ENCODE data around the gene ANAPC4. TPM values are rescaled to one million over a fixed set of nuclear protein-coding genes. Genes with fewer than 3 reads are reported as not detected.
A peak's percentile ranks its signal among the peaks of the same experiment; 100 is the strongest.

ANAPC4 gene
- total RNA-seq, 1 donor from 2014 or later = 25.9 TPM

- Mint-ChIP-seq H3K9me3 (ENCODE audit: unreplicated experiment) (peaks cover 4% of the 10 kb centered on the region), H3K36me3 (ENCODE audit: unreplicated experiment) (peaks cover 3% of the 10 kb centered on the region), H3K27me3 (ENCODE audit: unreplicated experiment) (no peaks in the 10 kb centered on the region), H3K4me3 (ENCODE audit: unreplicated experiment) (no peak overlapping the region), H3K27ac (ENCODE audit: unreplicated experiment) (no peak overlapping the region), H3K4me1 (ENCODE audit: unreplicated experiment) (no peaks in the 10 kb centered on the region)
- no peak for DNase-seq (ENCODE audit: extremely low spot score, unreplicated experiment)
- no peak for TF ChIP-seq CTCF (IDR thresholded peaks at IDR 0.05)
Measured at GRCh38 chr4:25427871-25428270, 50.8 kb downstream of the ANAPC4 start.

- no peak overlapping the region for H3K4me3 Mint-ChIP-seq (ENCODE audit: unreplicated experiment)
- no peaks in the 10 kb centered on the region for H3K27me3 Mint-ChIP-seq (ENCODE audit: unreplicated experiment)
- H3K4me1 Mint-ChIP-seq (ENCODE audit: unreplicated experiment) = peaks cover 15% of the 10 kb centered on the region
- DNase-seq (ENCODE audit: extremely low spot score, unreplicated experiment) = no peak
- peaks cover 3% of the 10 kb centered on the region for H3K36me3 Mint-ChIP-seq (ENCODE audit: unreplicated experiment)
- no peak for TF ChIP-seq CTCF (IDR thresholded peaks at IDR 0.05)
- H3K9me3 Mint-ChIP-seq (ENCODE audit: unreplicated experiment) = peaks cover 4% of the 10 kb centered on the region
- H3K27ac Mint-ChIP-seq (ENCODE audit: unreplicated experiment) = no peak overlapping the region
Measured at GRCh38 chr4:25430630-25431029, 53.6 kb downstream of the ANAPC4 start.

GRCh38 chr4:25433966-25434827, 57.1 kb downstream of the ANAPC4 start:
- Mint-ChIP-seq H3K4me1 (ENCODE audit: unreplicated experiment) (peaks cover 15% of the 10 kb centered on the region), H3K4me3 (ENCODE audit: unreplicated experiment) (no peak overlapping the region), H3K36me3 (ENCODE audit: unreplicated experiment) (peaks cover 3% of the 10 kb centered on the region), H3K27ac (ENCODE audit: unreplicated experiment) (no peak overlapping the region), H3K27me3 (ENCODE audit: unreplicated experiment) (no peaks in the 10 kb centered on the region), H3K9me3 (ENCODE audit: unreplicated experiment) (peaks cover 4% of the 10 kb centered on the region)
- no peak for DNase-seq (ENCODE audit: extremely low spot score, unreplicated experiment)
- TF ChIP-seq CTCF (IDR thresholded peaks at IDR 0.05) = no peak

GRCh38 chr4:25437926-25438325, 60.9 kb downstream of the ANAPC4 start:
- Mint-ChIP-seq H3K4me3 (ENCODE audit: unreplicated experiment) (no peak overlapping the region), H3K9me3 (ENCODE audit: unreplicated experiment) (no peaks in the 10 kb centered on the region), H3K27ac (ENCODE audit: unreplicated experiment) (no peak overlapping the region), H3K36me3 (ENCODE audit: unreplicated experiment) (no peaks in the 10 kb centered on the region), H3K27me3 (ENCODE audit: unreplicated experiment) (no peaks in the 10 kb centered on the region), H3K4me1 (ENCODE audit: unreplicated experiment) (peaks cover 16% of the 10 kb centered on the region)
- DNase-seq (ENCODE audit: extremely low spot score, unreplicated experiment) = peak; percentile 38
- TF ChIP-seq CTCF (IDR thresholded peaks at IDR 0.05) = no peak

GRCh38 chr4:25439918-25440477, 62.9 kb downstream of the ANAPC4 start:
- Mint-ChIP-seq H3K27ac (ENCODE audit: unreplicated experiment) (no peak overlapping the region), H3K4me3 (ENCODE audit: unreplicated experiment) (no peak overlapping the region), H3K4me1 (ENCODE audit: unreplicated experiment) (peaks cover 3% of the 10 kb centered on the region), H3K36me3 (ENCODE audit: unreplicated experiment) (no peaks in the 10 kb centered on the region), H3K9me3 (ENCODE audit: unreplicated experiment) (no peaks in the 10 kb centered on the region), H3K27me3 (ENCODE audit: unreplicated experiment) (no peaks in the 10 kb centered on the region)
- peak; percentile 88 for TF ChIP-seq CTCF (IDR thresholded peaks at IDR 0.05)
- no peak for DNase-seq (ENCODE audit: extremely low spot score, unreplicated experiment)
